MCF 10A (cell line): ENCODE data around the gene AGT. TPM values are rescaled to one million over a fixed set of nuclear protein-coding genes. Genes with fewer than 3 reads are reported as not detected.

Experiments
- BruUV-seq: library from RNA; stranded (reverse); fragments of 400-500 nt; replicated peaks from 2 replicates; lab custom pipeline; 2021; lab: Mats Ljungman, UMichigan
- CTCF ChIA-PET: fragments of 300-600 bp; sonication (Branson Sonifier 250); formaldehyde crosslinking; extraction: SDS; loops from one replicate; lab custom pipeline; 2021; ENCODE audit warnings: antibody characterized with exemption, inconsistent platforms; lab: Yijun Ruan, JAX
- POLR2A ChIA-PET: fragments of 300-600, 350-650 bp; sonication (Branson Sonifier 250); formaldehyde crosslinking; extraction: SDS; loops from one replicate; lab custom pipeline; 2020; ENCODE audit warnings: antibody characterized with exemption, inconsistent platforms; lab: Yijun Ruan, JAX
- DNase-seq: peaks from one replicate; pipeline ENCODE4 v3.0.0-alpha.2; 2018; ENCODE audit not compliant: unreplicated experiment
- H3K27ac Mint-ChIP-seq: one replicate; pipeline ENCODE4 v1.8.0; 2022; ENCODE audit warnings: mild to moderate bottlenecking, low read depth, mixed read lengths; ENCODE audit not compliant: unreplicated experiment
- H3K27me3 Mint-ChIP-seq: one replicate; pipeline ENCODE4 v1.8.0; 2022; ENCODE audit warnings: mixed read lengths; ENCODE audit not compliant: insufficient read depth, unreplicated experiment
- H3K36me3 Mint-ChIP-seq: one replicate; pipeline ENCODE4 v1.8.0; 2022; ENCODE audit warnings: mild to moderate bottlenecking, moderate library complexity, mixed read lengths; ENCODE audit not compliant: insufficient read depth, unreplicated experiment
- H3K4me1 Mint-ChIP-seq: one replicate; pipeline ENCODE4 v1.8.0; 2022; ENCODE audit warnings: mixed read lengths; ENCODE audit not compliant: insufficient read depth, unreplicated experiment
- H3K4me3 Mint-ChIP-seq: one replicate; pipeline ENCODE4 v1.8.0; 2022; ENCODE audit warnings: mild to moderate bottlenecking, moderate library complexity, mixed read lengths; ENCODE audit not compliant: unreplicated experiment
- H3K9me3 Mint-ChIP-seq: one replicate; pipeline ENCODE4 v1.8.0; 2022; ENCODE audit warnings: mixed read lengths; ENCODE audit not compliant: unreplicated experiment
- CTCF ChIP-seq: fragments of 200-600 bp; IDR thresholded peaks from one replicate; pipeline ENCODE4 v1.8.0; 2022; ENCODE audit warnings: antibody characterized with exemption, mild to moderate bottlenecking; ENCODE audit not compliant: unreplicated experiment
- intact Hi-C: fragments of 100-400 bp; cut with micrococcal nuclease; formaldehyde crosslinking; loops from 2 replicates; pipeline ENCODE4 v1.14.1; 2022
- total RNA-seq: library from RNA; stranded (reverse); gene quantifications from 2 replicates; pipeline ENCODE4 v1.2.3, GENCODE V29; 2022

The AGT gene
- total RNA-seq, 1 experiment from 2014 or later: not detected

GRCh38 chr1:230680300-230681025, 33.5 kb downstream of the AGT start:
- intact Hi-C loops: loop anchor here (2.0 to 5.0 kb wide), 3 partner anchors 38 to 532 kb away; partner anchors contain the start of gene COG2
- Mint-ChIP-seq H3K9me3 (peaks cover 8% of the 10 kb centered on the region), H3K4me3 (no peak overlapping the region), H3K4me1 (peaks cover 24% of the 10 kb centered on the region), H3K36me3 (peaks cover 83% of the 10 kb centered on the region), H3K27ac (peak overlapping the region; percentile 1), H3K27me3 (no peaks in the 10 kb centered on the region)
- TF ChIP-seq CTCF: no peak
- BruUV-seq: no TSS peak
- POLR2A ChIA-PET: interaction anchor here (1.0 to 4.1 kb wide), 3 partner anchors 9 to 321 kb away, joined by 3 to 31 read pairs (median 3); partner anchors contain the start of gene COG2
- DNase-seq: no peak
- CTCF ChIA-PET: interaction anchor here (1.3 kb wide), 1 partner anchor 38 kb away, joined by 4 read pairs; no protein-coding TSS in a partner anchor

- ChIA-PET POLR2A (interaction anchor here (0.6 to 4.1 kb wide), 4 partner anchors 10 to 1240 kb away, joined by 3 to 31 read pairs (median 4); partner anchors contain the start of gene COG2), CTCF (interaction anchor here (0.8 to 1.7 kb wide), 3 partner anchors 18 to 94 kb away, joined by 3 to 13 read pairs (median 4); no protein-coding TSS in a partner anchor)
- DNase-seq: no peak
- Mint-ChIP-seq H3K4me1 (peaks cover 24% of the 10 kb centered on the region), H3K27me3 (no peaks in the 10 kb centered on the region), H3K4me3 (no peak overlapping the region), H3K36me3 (peaks cover 83% of the 10 kb centered on the region), H3K27ac (peak overlapping the region; percentile 1), H3K9me3 (peaks cover 8% of the 10 kb centered on the region)
- TF ChIP-seq CTCF: no peak
- BruUV-seq: no TSS peak
- intact Hi-C loops: loop anchor here (2.0 to 5.0 kb wide), 3 partner anchors 37 to 532 kb away; partner anchors contain the start of gene COG2
These were observed 34.1 kb downstream of the AGT start for GRCh38 chr1:230679825-230680224.

- H3K9me3 Mint-ChIP-seq: peaks cover 8% of the 10 kb centered on the region
- H3K4me1 Mint-ChIP-seq: peaks cover 24% of the 10 kb centered on the region
- CTCF ChIA-PET: interaction anchor here (0.6 to 1.7 kb wide), 6 partner anchors 9 to 94 kb away, joined by 3 to 13 read pairs (median 4); no protein-coding TSS in a partner anchor
- no peaks in the 10 kb centered on the region for H3K27me3 Mint-ChIP-seq
- no peak for TF ChIP-seq CTCF
- no peak overlapping the region for H3K4me3 Mint-ChIP-seq
- POLR2A ChIA-PET: interaction anchor here (0.6 to 1.5 kb wide), 4 partner anchors 14 to 1239 kb away, joined by 3 to 4 read pairs (median 4); no protein-coding TSS in a partner anchor
- peaks cover 83% of the 10 kb centered on the region for H3K36me3 Mint-ChIP-seq
- BruUV-seq: no TSS peak
- intact Hi-C loops: no loop called here
- no peak for DNase-seq
- H3K27ac Mint-ChIP-seq: no peak overlapping the region
These were observed 34.7 kb downstream of the AGT start for GRCh38 chr1:230679192-230679591.

GRCh38 chr1:230677200-230677599, 36.7 kb downstream of the AGT start:
- H3K4me3 Mint-ChIP-seq: no peak overlapping the region
- intact Hi-C loops: no loop called here
- peaks cover 10% of the 10 kb centered on the region for H3K4me1 Mint-ChIP-seq
- TF ChIP-seq CTCF: no peak
- no peaks in the 10 kb centered on the region for H3K27me3 Mint-ChIP-seq
- no TSS peak for BruUV-seq
- peaks cover 8% of the 10 kb centered on the region for H3K9me3 Mint-ChIP-seq
- H3K27ac Mint-ChIP-seq: no peak overlapping the region
- ChIA-PET POLR2A (interaction anchor here (0.9 kb wide), 1 partner anchor 34 kb away, joined by 5 read pairs; no protein-coding TSS in a partner anchor), CTCF (interaction anchor here (0.7 kb wide), 1 partner anchor 1843 kb away, joined by 5 read pairs; no protein-coding TSS in a partner anchor)
- no peak for DNase-seq
- peaks cover 84% of the 10 kb centered on the region for H3K36me3 Mint-ChIP-seq
